T-helper 17 cell (primary cell): Measurements from ENCODE around the gene PHACTR1. TPM values are rescaled to one million over a fixed set of nuclear protein-coding genes. Genes with fewer than 3 reads are reported as not detected.

Experiments used
- ATAC-seq: fragments of 150-1000 bp; cut with Tn5 transposase; 2 replicates; pipeline ENCODE4 v1.10.0; 2021; ENCODE audit warnings: mild to moderate bottlenecking, moderate library complexity
- DNase-seq, 3 donors: peaks; one replicate each; pipeline versions ENCODE4 v3.0.0 to v3.0.0-alpha.2; 2020 to 2021
- H3K9me3 ChIP-seq: one replicate; pipeline ENCODE4 v1.7.0; 2013; ENCODE audit warnings: low read length, mild to moderate bottlenecking; ENCODE audit not compliant: control insufficient read depth, poor library complexity, severe bottlenecking
- H3K27ac Mint-ChIP-seq: one replicate; pipeline ENCODE4 v1.8.0; 2022; ENCODE audit warnings: mild to moderate bottlenecking, moderate library complexity, mixed read lengths
- H3K27me3 Mint-ChIP-seq: one replicate; pipeline ENCODE4 v1.8.0; 2022; ENCODE audit warnings: mixed read lengths
- H3K36me3 Mint-ChIP-seq: one replicate; pipeline ENCODE4 v1.8.0; 2022; ENCODE audit warnings: low read depth, mixed read lengths
- H3K4me1 Mint-ChIP-seq: one replicate; pipeline ENCODE4 v1.8.0; 2022; ENCODE audit warnings: mild to moderate bottlenecking, mixed read lengths
- H3K4me3 Mint-ChIP-seq: one replicate; pipeline ENCODE4 v1.8.0; 2022; ENCODE audit warnings: mild to moderate bottlenecking, moderate library complexity, mixed read lengths
- total RNA-seq, 4 donors: library from RNA in 2 of 4; stranded (reverse) in 2 of 4; gene quantifications; one replicate each; pipeline ENCODE4 v1.2.3 and lab custom pipeline; 2022 to 2026

Gene PHACTR1
- total RNA-seq, 2 donors from 2014 or later, result 2.8 to 11.1 TPM

DNA sequence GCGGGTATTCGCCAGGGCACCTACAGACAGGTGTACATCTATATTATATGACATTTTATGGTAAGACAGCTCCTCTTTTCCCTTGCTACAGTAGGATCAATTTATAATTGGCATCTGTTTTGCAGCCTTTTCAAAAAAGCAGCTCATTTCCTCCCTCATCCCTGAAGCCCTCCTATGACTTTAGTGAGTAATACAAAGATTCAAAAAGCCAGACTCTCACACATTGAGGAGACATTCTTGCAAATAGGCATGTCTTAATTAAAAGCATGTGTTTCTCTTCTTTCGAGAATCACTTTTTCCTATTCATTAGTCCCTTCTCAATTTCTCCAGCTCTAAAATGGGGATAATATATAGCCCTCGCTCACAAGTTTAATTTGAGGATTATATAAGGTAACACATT, 328.3 kb downstream of the PHACTR1 start:
- Mint-ChIP-seq H3K27me3 (peaks cover 34% of the 10 kb centered on the region), H3K4me3 (no peak overlapping the region), H3K4me1 (no peaks in the 10 kb centered on the region), H3K27ac (no peak overlapping the region), H3K36me3 (no peaks in the 10 kb centered on the region)
- ATAC-seq (no peak), DNase-seq (no peak)
- no peaks in the 10 kb centered on the region for H3K9me3 ChIP-seq

DNA sequence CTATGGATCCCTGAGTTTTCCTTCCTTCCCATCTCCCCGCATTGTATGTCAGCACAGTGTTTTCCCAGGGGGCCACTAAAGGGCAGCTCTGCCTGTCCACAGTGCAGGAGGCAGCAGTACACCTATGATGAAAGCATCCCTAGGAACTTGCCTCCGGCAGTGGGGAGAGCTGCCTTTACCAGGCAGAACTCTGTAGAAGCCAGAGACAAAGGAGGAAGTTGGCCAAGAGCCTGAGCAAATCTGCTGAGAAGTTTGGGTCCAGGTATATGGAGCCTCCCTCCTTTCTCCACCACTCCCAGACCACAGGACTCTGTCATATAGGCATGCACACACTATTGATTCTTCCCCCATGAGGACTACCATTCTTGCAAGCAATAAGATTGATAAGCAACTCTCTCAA, 329.1 kb downstream of the PHACTR1 start:
- Mint-ChIP-seq H3K36me3 (no peaks in the 10 kb centered on the region), H3K4me3 (no peak overlapping the region), H3K27ac (no peak overlapping the region), H3K27me3 (peaks cover 33% of the 10 kb centered on the region), H3K4me1 (no peaks in the 10 kb centered on the region)
- DNase-seq, result no peak
- no peaks in the 10 kb centered on the region for H3K9me3 ChIP-seq
- no peak for ATAC-seq

- no peak for ATAC-seq
- H3K36me3 Mint-ChIP-seq, result no peaks in the 10 kb centered on the region
- H3K9me3 ChIP-seq, result no peaks in the 10 kb centered on the region
Measured at GRCh38 chr6:13046084-13046483, 329.5 kb downstream of the PHACTR1 start.

GRCh38 chr6:13048113-13048512, 331.5 kb downstream of the PHACTR1 start:
- no peaks in the 10 kb centered on the region for H3K9me3 ChIP-seq
- Mint-ChIP-seq H3K4me3 (no peak overlapping the region), H3K36me3 (no peaks in the 10 kb centered on the region), H3K4me1 (no peaks in the 10 kb centered on the region), H3K27me3 (peaks cover 47% of the 10 kb centered on the region), H3K27ac (no peak overlapping the region)
- ATAC-seq (no peak), DNase-seq (no peak)

More at GRCh38 chr6:13046084-13046483, 329.5 kb downstream of the PHACTR1 start:
- Mint-ChIP-seq H3K4me3 (no peak overlapping the region), H3K27ac (no peak overlapping the region), H3K4me1 (no peaks in the 10 kb centered on the region), H3K27me3 (peaks cover 36% of the 10 kb centered on the region)
- DNase-seq, result no peak

DNA sequence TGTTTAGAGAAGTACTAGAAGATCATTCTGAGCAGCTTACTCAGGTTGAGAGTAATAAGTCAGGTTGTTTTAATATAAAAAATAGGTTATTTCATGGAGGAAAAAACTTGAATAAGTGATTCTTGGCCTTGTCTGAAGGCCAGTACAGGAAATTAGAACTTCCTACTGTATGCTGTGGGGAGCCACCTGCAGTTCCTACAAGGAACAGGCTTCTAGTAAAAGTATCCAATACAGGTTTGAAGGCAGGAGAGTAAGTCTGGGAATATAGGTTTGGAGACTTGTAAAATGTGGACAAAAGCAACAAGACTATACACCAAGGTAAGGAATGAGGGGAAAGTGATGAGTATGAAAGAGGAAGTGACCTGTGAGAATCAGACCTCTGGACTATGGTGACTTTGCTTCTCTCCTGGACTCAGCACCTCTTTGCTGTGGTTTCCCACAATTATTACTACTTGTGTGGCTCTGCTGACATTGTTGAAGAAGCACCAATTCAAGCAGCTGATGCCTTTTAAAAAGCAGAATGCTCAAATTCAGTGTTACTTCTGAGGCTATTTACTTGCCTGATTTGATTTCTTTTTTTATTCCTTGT, 333.2 kb downstream of the PHACTR1 start:
- DNase-seq (no peak), ATAC-seq (no peak)
- Mint-ChIP-seq H3K36me3 (no peaks in the 10 kb centered on the region), H3K27ac (no peak overlapping the region), H3K4me3 (no peak overlapping the region), H3K27me3 (peaks cover 56% of the 10 kb centered on the region), H3K4me1 (no peaks in the 10 kb centered on the region)
- H3K9me3 ChIP-seq, result no peaks in the 10 kb centered on the region

- Mint-ChIP-seq H3K4me1 (no peaks in the 10 kb centered on the region), H3K36me3 (no peaks in the 10 kb centered on the region), H3K27me3 (peaks cover 42% of the 10 kb centered on the region), H3K27ac (no peak overlapping the region), H3K4me3 (no peak overlapping the region)
- no peak for ATAC-seq
- H3K9me3 ChIP-seq, result no peaks in the 10 kb centered on the region
- DNase-seq, result no peak
Measured at GRCh38 chr6:13053006-13053461, 336.5 kb downstream of the PHACTR1 start.

DNA sequence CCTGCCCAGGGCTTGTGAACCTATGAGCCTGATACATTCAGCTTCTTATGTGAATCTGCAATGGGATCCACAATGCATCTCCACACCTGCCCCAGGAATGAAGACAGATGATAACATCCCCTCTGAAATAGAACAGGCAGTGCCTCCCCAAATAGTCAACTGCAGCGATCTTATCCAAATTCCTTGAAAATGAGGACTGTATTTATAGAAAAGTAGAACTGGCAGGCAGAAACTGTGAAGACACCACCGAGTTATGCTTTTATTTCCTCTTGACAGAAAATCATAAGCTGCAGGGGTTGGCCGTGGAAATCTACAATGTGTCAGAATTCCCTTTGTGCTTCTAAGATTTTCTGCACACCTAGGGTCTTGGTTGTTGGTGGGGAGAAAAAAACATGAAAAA, 341.5 kb downstream of the PHACTR1 start:
- Mint-ChIP-seq H3K27me3 (peaks cover 15% of the 10 kb centered on the region), H3K27ac (no peak overlapping the region), H3K36me3 (no peaks in the 10 kb centered on the region), H3K4me1 (no peaks in the 10 kb centered on the region), H3K4me3 (no peak overlapping the region)
- DNase-seq (no peak), ATAC-seq (no peak)
- no peaks in the 10 kb centered on the region for H3K9me3 ChIP-seq

- no peak overlapping the region for H3K27ac Mint-ChIP-seq
- peaks cover 7% of the 10 kb centered on the region for H3K27me3 Mint-ChIP-seq
- H3K36me3 Mint-ChIP-seq, result no peaks in the 10 kb centered on the region
Measured at GRCh38 chr6:13059026-13059425, 342.5 kb downstream of the PHACTR1 start.

DNA sequence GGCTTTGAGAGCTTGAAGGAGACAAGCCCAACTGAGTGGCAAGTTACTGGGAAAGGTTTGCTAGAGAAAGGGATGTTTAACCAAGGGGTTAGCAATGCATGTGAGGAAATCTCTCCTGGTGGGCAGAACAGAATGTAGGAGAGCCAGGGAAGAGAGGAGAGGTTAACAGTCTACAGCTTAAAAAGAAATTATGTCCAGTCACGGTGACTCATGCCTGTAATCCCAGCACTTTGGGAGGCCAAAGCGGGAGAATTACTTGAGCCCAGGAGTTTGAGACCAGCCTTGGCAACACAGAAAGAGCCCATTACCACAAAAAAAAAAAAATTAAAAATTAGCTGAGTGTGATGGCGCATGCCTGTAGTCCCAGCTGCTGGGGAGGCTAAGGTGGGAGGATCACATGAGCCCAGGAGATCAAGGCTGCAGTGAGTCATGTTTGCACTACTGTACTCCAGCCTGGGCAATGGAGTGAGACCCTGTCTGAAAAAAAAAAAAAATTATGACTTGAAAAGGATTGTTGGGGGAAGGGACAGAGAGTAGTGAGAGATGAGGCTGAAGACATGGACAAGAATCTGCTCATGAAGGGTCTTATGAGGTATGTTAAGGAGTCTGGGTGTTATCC, 346.8 kb downstream of the PHACTR1 start:
- H3K4me3 Mint-ChIP-seq, result no peak overlapping the region
- DNase-seq (no peak), ATAC-seq (no peak)
- peaks cover 2% of the 10 kb centered on the region for H3K27me3 Mint-ChIP-seq
- H3K36me3 Mint-ChIP-seq, result no peaks in the 10 kb centered on the region
- no peaks in the 10 kb centered on the region for H3K4me1 Mint-ChIP-seq
- H3K27ac Mint-ChIP-seq, result no peak overlapping the region
- no peaks in the 10 kb centered on the region for H3K9me3 ChIP-seq

More at GRCh38 chr6:13059026-13059425, 342.5 kb downstream of the PHACTR1 start:
- no peaks in the 10 kb centered on the region for H3K9me3 ChIP-seq
- ATAC-seq (no peak), DNase-seq (no peak)
- Mint-ChIP-seq H3K4me1 (no peaks in the 10 kb centered on the region), H3K4me3 (no peak overlapping the region)

GRCh38 chr6:13065581-13065980, 349.0 kb downstream of the PHACTR1 start:
- Mint-ChIP-seq H3K4me1 (no peaks in the 10 kb centered on the region), H3K27ac (no peak overlapping the region), H3K36me3 (no peaks in the 10 kb centered on the region), H3K27me3 (peaks cover 7% of the 10 kb centered on the region), H3K4me3 (no peak overlapping the region)
- ATAC-seq (no peak), DNase-seq (no peak)
- no peaks in the 10 kb centered on the region for H3K9me3 ChIP-seq

- no peaks in the 10 kb centered on the region for H3K36me3 Mint-ChIP-seq
- no peaks in the 10 kb centered on the region for H3K4me1 Mint-ChIP-seq
- no peak overlapping the region for H3K4me3 Mint-ChIP-seq
- DNase-seq (no peak), ATAC-seq (no peak)
- no peak overlapping the region for H3K27ac Mint-ChIP-seq
- no peaks in the 10 kb centered on the region for H3K9me3 ChIP-seq
- peaks cover 10% of the 10 kb centered on the region for H3K27me3 Mint-ChIP-seq
Measured at GRCh38 chr6:13066050-13066449, 349.5 kb downstream of the PHACTR1 start.

GRCh38 chr6:13066820-13067219, 350.3 kb downstream of the PHACTR1 start:
- Mint-ChIP-seq H3K4me3 (no peak overlapping the region), H3K27ac (no peak overlapping the region), H3K4me1 (no peaks in the 10 kb centered on the region), H3K36me3 (no peaks in the 10 kb centered on the region), H3K27me3 (peaks cover 10% of the 10 kb centered on the region)
- DNase-seq (no peak), ATAC-seq (no peak)
- no peaks in the 10 kb centered on the region for H3K9me3 ChIP-seq

GRCh38 chr6:13068586-13069210, 352.1 kb downstream of the PHACTR1 start:
- no peak overlapping the region for H3K4me3 Mint-ChIP-seq
- H3K27me3 Mint-ChIP-seq, result peaks cover 16% of the 10 kb centered on the region
- H3K27ac Mint-ChIP-seq, result no peak overlapping the region
- DNase-seq, result no peak
- ATAC-seq, result no peak
- H3K9me3 ChIP-seq, result no peaks in the 10 kb centered on the region
- no peaks in the 10 kb centered on the region for H3K36me3 Mint-ChIP-seq
- H3K4me1 Mint-ChIP-seq, result peaks cover 2% of the 10 kb centered on the region
